Measurements from ENCODE around the gene SPG21. TPM values are rescaled to one million over a fixed set of nuclear protein-coding genes. Genes with fewer than 3 reads are reported as not detected.

The SPG21 gene
- total and polyA plus RNA-seq, 11 donors: 34.9 to 70.3 (median 48.7) TPM

- TF ChIP-seq POLR2A (IDR thresholded peaks at IDR 0.05) (no peak), CTCF (IDR thresholded peaks at IDR 0.05) (no peak)
- Histone ChIP-seq H3K9me3 (no peaks in the 10 kb centered on the region), H3K4me1 (peaks cover 0 to 63% (median 19%) of the 10 kb centered on the region in 12 donors), H3K4me3 (no peak overlapping the region), H3K36me3 (peaks cover 0 to 16% (median 5%) of the 10 kb centered on the region in 9 donors), H3K27me3 (no peaks in the 10 kb centered on the region), H3K27ac (no peak overlapping the region)
- ATAC-seq (no peak), DNase-seq (no peak)
- 54 to 68% (median 62%) methylated on average over 3 of the region's 3 CpGs for WGBS, 4 donors
- intact Hi-C loops (cut with DNase I): loop anchor here in 1 of 10 donors (5.0 kb wide), 1 partner anchor 145 kb away; the partner anchor contains the start of gene PLEKHO2
Measured at GRCh38 chr15:64987136-64987535, 2.6 kb downstream of the SPG21 start.

GRCh38 chr15:64985366-64986033, 4.2 kb downstream of the SPG21 start:
- no peaks in the 10 kb centered on the region for H3K9me3 ChIP-seq
- H3K4me3 ChIP-seq: no peak overlapping the region
- TF ChIP-seq CTCF (IDR thresholded peaks at IDR 0.05) (no peak), POLR2A (IDR thresholded peaks at IDR 0.05) (no peak)
- 35 to 61% (median 57%) methylated on average over 9 of the region's 9 CpGs for WGBS, 4 donors
- DNase-seq: no peak
- peak overlapping the region in 11 of 12 donors; percentile 1 to 88 (median 42) for H3K27ac ChIP-seq
- ATAC-seq: no peak
- no peaks in the 10 kb centered on the region for H3K27me3 ChIP-seq
- peaks cover 0 to 24% (median 8%) of the 10 kb centered on the region in 9 donors for H3K36me3 ChIP-seq
- intact Hi-C loops (cut with DNase I): loop anchor here in 1 of 10 donors (5.0 kb wide), 1 partner anchor 143 kb away; the partner anchor contains the start of gene PLEKHO2
- peaks cover 0 to 65% (median 15%) of the 10 kb centered on the region in 12 donors for H3K4me1 ChIP-seq

- H3K4me3 ChIP-seq: no peak overlapping the region
- peaks cover 0 to 45% (median 9%) of the 10 kb centered on the region in 12 donors for H3K4me1 ChIP-seq
- DNase-seq (no peak), ATAC-seq (no peak)
- H3K27ac ChIP-seq: no peak overlapping the region
- H3K9me3 ChIP-seq: no peaks in the 10 kb centered on the region
- intact Hi-C loops (cut with DNase I): no loop called here
- TF ChIP-seq POLR2A (IDR thresholded peaks at IDR 0.05): no peak
- TF ChIP-seq CTCF (IDR thresholded peaks at IDR 0.05): no peak
- H3K27me3 ChIP-seq: no peaks in the 10 kb centered on the region
- H3K36me3 ChIP-seq: peaks cover 0 to 53% (median 37%) of the 10 kb centered on the region in 9 donors
- WGBS, 4 donors: 96 to 100% (median 100%) methylated on average over 1 of the region's 1 CpG
Measured at GRCh38 chr15:64982472-64982871, 7.2 kb downstream of the SPG21 start.

- H3K4me3 ChIP-seq: no peak overlapping the region
Measured at GRCh38 chr15:64981812-64982431, 7.8 kb downstream of the SPG21 start.

More at GRCh38 chr15:64981812-64982431, 7.8 kb downstream of the SPG21 start:
- TF ChIP-seq POLR2A (IDR thresholded peaks at IDR 0.05): no peak
- no peak for TF ChIP-seq CTCF (IDR thresholded peaks at IDR 0.05)
- no peaks in the 10 kb centered on the region for H3K27me3 ChIP-seq
- H3K36me3 ChIP-seq: peaks cover 0 to 58% (median 42%) of the 10 kb centered on the region in 9 donors
- H3K4me1 ChIP-seq: peaks cover 0 to 40% (median 7%) of the 10 kb centered on the region in 12 donors
- WGBS, 4 donors: 72 to 94% (median 89%) methylated on average over 6 of the region's 6 CpGs
- no peaks in the 10 kb centered on the region for H3K9me3 ChIP-seq
- no peak overlapping the region for H3K27ac ChIP-seq
- intact Hi-C loops (cut with DNase I): no loop called here
- ATAC-seq: no peak
- no peak for DNase-seq
